K562 (cell line): ENCODE measurements around the gene ATXN7. TPM values are rescaled to one million over a fixed set of nuclear protein-coding genes. Genes with fewer than 3 reads are reported as not detected.

Experiments
- ATAC-seq: fragments of 200-7000 bp; cut with Tn5 transposase; 3 replicates; pipeline ENCODE4 v1.9.1; 2020; ENCODE audit warnings: moderate library complexity
- BruUV-seq: library from RNA; stranded (reverse); fragments of 400-500 nt; replicated peaks from 2 replicates; lab custom pipeline; 2021; lab: Mats Ljungman, UMichigan
- CTCF ChIA-PET: fragments of 300-600 bp; formaldehyde crosslinking; extraction: SDS; loops from one replicate; lab custom pipeline; 2021; ENCODE audit warnings: low intra/inter-chr PET ratio; lab: Yijun Ruan, JAX
- POLR2A ChIA-PET: fragments of 300-600, 350-650 bp; sonication (Branson Sonifier 250); formaldehyde crosslinking; extraction: SDS; loops from one replicate; lab custom pipeline; 2021; ENCODE audit warnings: antibody characterized with exemption, inconsistent platforms; lab: Yijun Ruan, JAX
- DNase-seq, 4 experiments: peaks; one replicate each; pipeline versions ENCODE4 v3.0.0 to v3.0.0-alpha.2; 2011 to 2018; ENCODE audit warnings: low spot score in 3 of 4, mixed read lengths in 3 of 4; ENCODE audit errors: extremely low read depth in 1 of 4
- FAIRE-seq: peaks from 2 replicates; lab custom pipeline; 2011; peaks lifted over from hg19 to GRCh38; lab: Jason Lieb, UNC
- H2AFZ ChIP-seq: 2 replicates; pipeline ENCODE4 v1.6.0; 2011; ENCODE audit warnings: low read depth, low read length, control low read depth, inconsistent platforms
- H3K27ac ChIP-seq: fragments of 200-600 bp; 3 replicates; pipeline ENCODE4 v1.8.0; 2011; ENCODE audit warnings: low read depth, mild to moderate bottlenecking, control low read depth, inconsistent platforms, low read length, moderate library complexity, mixed read lengths; ENCODE audit errors: extremely low read depth
- H3K27me3 ChIP-seq, 2 experiments: fragments of 300-600 bp in 1 of 2; 2 replicates in 1 of 2; 3 replicates in 1 of 2; pipeline versions ENCODE4 v1.6.0 to v1.8.0; 2011; ENCODE audit warnings: inconsistent platforms in 2 of 2, low read length in 2 of 2, mild to moderate bottlenecking in 1 of 2, mixed read lengths in 1 of 2, moderate library complexity in 1 of 2; ENCODE audit not compliant: control insufficient read depth in 2 of 2, insufficient read depth in 2 of 2
- H3K36me3 ChIP-seq: fragments of 300-600 bp; 3 replicates; pipeline ENCODE4 v1.8.0; 2011; ENCODE audit warnings: mild to moderate bottlenecking, low read length, inconsistent platforms; ENCODE audit not compliant: control insufficient read depth, insufficient read depth
- H3K4me1 ChIP-seq, 2 experiments: fragments of 200-600 bp in 1 of 2; replicated peaks in 1 of 2; 2 replicates in 1 of 2; 3 replicates in 1 of 2; pipeline versions ENCODE4 v1.5.1 to v1.8.0; 2011; ENCODE audit warnings: inconsistent platforms in 2 of 2, low read length in 2 of 2, mild to moderate bottlenecking in 1 of 2, mixed read lengths in 1 of 2, moderate library complexity in 1 of 2; ENCODE audit not compliant: control insufficient read depth in 2 of 2, insufficient read depth in 2 of 2
- H3K4me2 ChIP-seq: 2 replicates; pipeline ENCODE4 v1.6.1; 2011; ENCODE audit warnings: low read length, control low read depth, inconsistent platforms, mixed read lengths; ENCODE audit not compliant: insufficient read depth
- H3K4me3 ChIP-seq: fragments of 200-600 bp; sonication (generic), shearing (Covaris generic); 2 replicates; pipeline ENCODE4 v1.5.1; 2016; ENCODE audit warnings: control low read depth, inconsistent platforms
- H3K79me2 ChIP-seq: fragments of 200-600 bp; 3 replicates; pipeline ENCODE4 v1.8.0; 2011; ENCODE audit warnings: low read length, inconsistent platforms; ENCODE audit not compliant: control insufficient read depth, insufficient read depth
- H3K9ac ChIP-seq, 2 experiments: 2 replicates each; pipeline versions ENCODE4 v1.6.0 to v1.6.1; 2011; ENCODE audit warnings: low read depth in 2 of 2, low read length in 2 of 2, control low read depth in 1 of 2, inconsistent platforms in 1 of 2, mild to moderate bottlenecking in 1 of 2, mixed read lengths in 1 of 2; ENCODE audit not compliant: insufficient read depth in 1 of 2
- H3K9me1 ChIP-seq: one replicate; pipeline ENCODE4 v1.6.0; 2011; ENCODE audit warnings: inconsistent platforms, mild to moderate bottlenecking, low read length, moderate library complexity; ENCODE audit not compliant: control insufficient read depth, insufficient read depth
- H3K9me3 ChIP-seq: replicated peaks from 2 replicates; pipeline ENCODE4 v1.5.1; 2011; ENCODE audit warnings: low read depth, low read length, inconsistent platforms; ENCODE audit not compliant: control insufficient read depth, insufficient read depth
- H4K20me1 ChIP-seq: replicated peaks from 2 replicates; pipeline ENCODE4 v1.6.1; 2011; ENCODE audit warnings: low read length, inconsistent platforms, mixed read lengths; ENCODE audit not compliant: control insufficient read depth, insufficient read depth
- IFI16 ChIP-seq: fragments of 250-450 bp; sonication (Bioruptor Pico); IDR thresholded peaks from 2 replicates; pipeline ENCODE4 v2.1.2; 2022; ENCODE audit warnings: mild to moderate bottlenecking, inconsistent platforms
- ZNF282 ChIP-seq: sonication (generic); formaldehyde crosslinking; IDR thresholded peaks from 2 replicates; pipeline ENCODE4 v1.8.1; 2023; ENCODE audit warnings: missing genetic modification reagents
- WGBS: fragments of 100-300 bp; shearing (Covaris generic); methylation state at CpG from one replicate; pipeline ENCODE4 v1.1.6; 2016; ENCODE audit warnings: low coverage, mixed read lengths; ENCODE audit not compliant: insufficient coverage; ENCODE audit errors: missing lambda C conversion rate; 5-methylcytosine and 5-hydroxymethylcytosine counted together
- in situ Hi-C: fragments of 300-500 bp; cut with MboI; formaldehyde crosslinking; loops from 4 replicates; pipeline ENCODE4 v1.15.0; 2018; ENCODE audit warnings: inconsistent platforms, mixed read lengths
- intact Hi-C: fragments of 100-400 bp; cut with micrococcal nuclease; formaldehyde crosslinking; loops from 2 replicates; pipeline ENCODE4 v1.14.2; 2022
- polyA plus RNA-seq, 8 experiments: library from polyadenylated mRNA; depleted of rRNA in 4 of 8; stranded (reverse) in 5 of 8; unstranded in 3 of 8; fragments of >200 nt; fragmentation: Nextera tagmentation in 2 of 8; fragmentation: Illumina TruSeq in 1 of 8; extraction: Ambion mirVana in 2 of 8; extraction: Trizol in 1 of 8; gene quantifications; 2 replicates each; pipeline versions ENCODE4 v1.2.1 to v1.2.3, GENCODE V29; 2011 to 2014; ENCODE audit warnings: inconsistent platforms in 1 of 8, missing spikeins in 1 of 8
- total RNA-seq, 7 experiments: library from RNA; depleted of rRNA in 6 of 7; stranded (reverse); fragments of >200 nt in 6 of 7; fragmentation: Illumina TruSeq in 2 of 7; extraction: Trizol in 2 of 7; gene quantifications; 2 replicates each; pipeline versions ENCODE4 v1.2.1 to v1.2.3, GENCODE V29; 2011 to 2021; ENCODE audit warnings: low replicate concordance in 1 of 7
- TF ChIP-seq, protein P1 (sequence below): fragments of 250-450 bp; sonication (Bioruptor Pico); IDR thresholded peaks from 2 replicates; pipeline ENCODE4 v1.5.0; 2022; ENCODE audit warnings: mild to moderate bottlenecking
- TF ChIP-seq, protein P2 (sequence below), 3 experiments: fragments of 200-800 bp in 1 of 3; fragments of 250-450 bp in 1 of 3; fragments of 450-650 bp in 1 of 3; sonication (Bioruptor Pico) in 1 of 3; sonication (Bioruptor generic) in 1 of 3; formaldehyde crosslinking in 1 of 3; IDR thresholded peaks; 2 replicates each; pipeline versions ENCODE4 v1.6.1 to v1.8.0; 2016 to 2022; ENCODE audit warnings: mild to moderate bottlenecking in 2 of 3, missing genetic modification characterization in 2 of 3, missing compliant biosample characterization in 1 of 3, moderate library complexity in 1 of 3

The ATXN7 gene
- total and polyA plus RNA-seq, 9 of the 15 experiments (the other 6 are each of a cell fraction or from before 2014, with no cell fraction given): 0.41 to 9.2 (median 6.7) TPM

DNA sequence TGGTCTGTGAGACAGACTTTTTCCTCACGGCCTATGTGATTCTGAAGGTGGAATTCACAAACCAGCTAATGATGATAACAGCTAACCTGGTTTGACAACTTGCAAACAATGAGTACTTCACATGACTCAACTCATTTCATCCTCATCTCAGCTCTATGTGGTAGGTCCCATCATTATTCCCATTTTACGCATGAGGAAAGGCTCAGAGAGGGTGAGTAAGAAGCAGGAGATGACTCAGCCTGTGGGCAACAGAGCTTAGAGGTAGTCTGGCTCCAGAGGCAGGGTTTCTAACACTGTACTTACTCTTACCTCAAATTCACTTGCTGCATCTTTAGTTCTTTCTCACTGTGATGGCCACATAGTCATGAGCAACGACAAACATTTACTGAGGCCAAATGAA lies 185.5 kb downstream of the ATXN7 start:
- DNase-seq (no peak), FAIRE-seq (no peak), ATAC-seq (no peak)
- H3K36me3 ChIP-seq: no peaks in the 10 kb centered on the region
- no peak overlapping the region for H3K4me2 ChIP-seq
- in situ Hi-C loops: no loop called here
- no peaks in the 10 kb centered on the region for H3K79me2 ChIP-seq
- H3K27me3 ChIP-seq: no peaks in the 10 kb centered on the region; a peak in 1 of 5 replicates
- WGBS: 0% methylated on average over 3 of the region's 3 CpGs
- H3K27ac ChIP-seq: no peak overlapping the region
- intact Hi-C loops: no loop called here
- no peaks in the 10 kb centered on the region for H3K9me1 ChIP-seq
- no TSS peak for BruUV-seq
- H2AFZ ChIP-seq: no peak overlapping the region
- H3K4me3 ChIP-seq: no peak overlapping the region
- ChIA-PET CTCF (no interaction called here), POLR2A (interaction anchor here (0.8 kb wide), 1 partner anchor 10 kb away, joined by 3 read pairs; no protein-coding TSS in a partner anchor)
- no peaks in the 10 kb centered on the region for H3K9me3 ChIP-seq
- no peak overlapping the region for H3K9ac ChIP-seq
- H4K20me1 ChIP-seq: no peaks in the 10 kb centered on the region
- no peaks in the 10 kb centered on the region; a peak in 1 of 5 replicates for H3K4me1 ChIP-seq
- TF ChIP-seq ZNF282 (CRISPR knock-in tag): no peak
- TF ChIP-seq, protein P1, sequence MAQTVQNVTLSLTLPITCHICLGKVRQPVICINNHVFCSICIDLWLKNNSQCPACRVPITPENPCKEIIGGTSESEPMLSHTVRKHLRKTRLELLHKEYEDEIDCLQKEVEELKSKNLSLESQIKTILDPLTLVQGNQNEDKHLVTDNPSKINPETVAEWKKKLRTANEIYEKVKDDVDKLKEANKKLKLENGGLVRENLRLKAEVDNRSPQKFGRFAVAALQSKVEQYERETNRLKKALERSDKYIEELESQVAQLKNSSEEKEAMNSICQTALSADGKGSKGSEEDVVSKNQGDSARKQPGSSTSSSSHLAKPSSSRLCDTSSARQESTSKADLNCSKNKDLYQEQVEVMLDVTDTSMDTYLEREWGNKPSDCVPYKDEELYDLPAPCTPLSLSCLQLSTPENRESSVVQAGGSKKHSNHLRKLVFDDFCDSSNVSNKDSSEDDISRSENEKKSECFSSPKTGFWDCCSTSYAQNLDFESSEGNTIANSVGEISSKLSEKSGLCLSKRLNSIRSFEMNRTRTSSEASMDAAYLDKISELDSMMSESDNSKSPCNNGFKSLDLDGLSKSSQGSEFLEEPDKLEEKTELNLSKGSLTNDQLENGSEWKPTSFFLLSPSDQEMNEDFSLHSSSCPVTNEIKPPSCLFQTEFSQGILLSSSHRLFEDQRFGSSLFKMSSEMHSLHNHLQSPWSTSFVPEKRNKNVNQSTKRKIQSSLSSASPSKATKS (CRISPR knock-in tag): no peak
- TF ChIP-seq, all 486 proteins: peak for 0

DNA sequence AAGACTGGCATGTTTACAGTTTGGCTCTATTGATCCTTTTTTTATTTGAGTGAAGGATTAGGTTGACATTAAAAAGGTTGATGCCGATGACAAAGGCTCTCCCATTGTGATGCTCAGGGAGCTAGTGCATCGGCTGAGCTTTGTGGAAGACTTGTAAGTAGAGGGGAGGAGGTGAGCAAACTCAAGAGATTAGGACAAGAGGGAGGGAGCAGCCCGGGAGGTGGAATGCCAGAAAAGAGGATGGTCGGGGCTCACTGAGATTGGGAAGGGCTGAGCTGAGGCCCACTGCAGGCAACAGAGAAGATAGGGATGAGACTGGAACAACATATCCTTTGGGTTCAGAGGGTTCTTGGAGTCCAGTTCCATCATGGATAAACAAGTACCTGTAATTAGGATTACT lies 186.2 kb downstream of the ATXN7 start:
- TF ChIP-seq IFI16 (CRISPR knock-in tag): no peak
- TF ChIP-seq, protein P2, sequence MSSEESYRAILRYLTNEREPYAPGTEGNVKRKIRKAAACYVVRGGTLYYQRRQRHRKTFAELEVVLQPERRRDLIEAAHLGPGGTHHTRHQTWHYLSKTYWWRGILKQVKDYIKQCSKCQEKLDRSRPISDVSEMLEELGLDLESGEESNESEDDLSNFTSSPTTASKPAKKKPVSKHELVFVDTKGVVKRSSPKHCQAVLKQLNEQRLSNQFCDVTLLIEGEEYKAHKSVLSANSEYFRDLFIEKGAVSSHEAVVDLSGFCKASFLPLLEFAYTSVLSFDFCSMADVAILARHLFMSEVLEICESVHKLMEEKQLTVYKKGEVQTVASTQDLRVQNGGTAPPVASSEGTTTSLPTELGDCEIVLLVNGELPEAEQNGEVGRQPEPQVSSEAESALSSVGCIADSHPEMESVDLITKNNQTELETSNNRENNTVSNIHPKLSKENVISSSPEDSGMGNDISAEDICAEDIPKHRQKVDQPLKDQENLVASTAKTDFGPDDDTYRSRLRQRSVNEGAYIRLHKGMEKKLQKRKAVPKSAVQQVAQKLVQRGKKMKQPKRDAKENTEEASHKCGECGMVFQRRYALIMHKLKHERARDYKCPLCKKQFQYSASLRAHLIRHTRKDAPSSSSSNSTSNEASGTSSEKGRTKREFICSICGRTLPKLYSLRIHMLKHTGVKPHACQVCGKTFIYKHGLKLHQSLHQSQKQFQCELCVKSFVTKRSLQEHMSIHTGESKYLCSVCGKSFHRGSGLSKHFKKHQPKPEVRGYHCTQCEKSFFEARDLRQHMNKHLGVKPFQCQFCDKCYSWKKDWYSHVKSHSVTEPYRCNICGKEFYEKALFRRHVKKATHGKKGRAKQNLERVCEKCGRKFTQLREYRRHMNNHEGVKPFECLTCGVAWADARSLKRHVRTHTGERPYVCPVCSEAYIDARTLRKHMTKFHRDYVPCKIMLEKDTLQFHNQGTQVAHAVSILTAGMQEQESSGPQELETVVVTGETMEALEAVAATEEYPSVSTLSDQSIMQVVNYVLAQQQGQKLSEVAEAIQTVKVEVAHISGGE (CRISPR knock-in tag; IDR thresholded peaks at IDR 0.05): peak in 1 of 3 experiments; percentile 64; a peak in 2 of 6 replicates
- TF ChIP-seq, all 486 proteins: peak for 1
- no peak overlapping the region for H2AFZ ChIP-seq
- no peak for DNase-seq
- H3K4me3 ChIP-seq: no peak overlapping the region
- no peaks in the 10 kb centered on the region; a peak in 1 of 5 replicates for H3K27me3 ChIP-seq
- no peak for FAIRE-seq
- H3K9me3 ChIP-seq: no peaks in the 10 kb centered on the region
- 0% methylated on average over 4 of the region's 4 CpGs for WGBS
- no peak overlapping the region for H3K9ac ChIP-seq
- no peaks in the 10 kb centered on the region for H3K36me3 ChIP-seq
- H4K20me1 ChIP-seq: no peaks in the 10 kb centered on the region
- no peaks in the 10 kb centered on the region; a peak in 1 of 5 replicates for H3K4me1 ChIP-seq
- intact Hi-C loops: no loop called here
- POLR2A ChIA-PET: no interaction called here
- CTCF ChIA-PET: no interaction called here
- H3K9me1 ChIP-seq: no peaks in the 10 kb centered on the region
- ATAC-seq: no peak
- in situ Hi-C loops: no loop called here
- no peak overlapping the region for H3K4me2 ChIP-seq
- no TSS peak for BruUV-seq
- no peak overlapping the region for H3K27ac ChIP-seq
- H3K79me2 ChIP-seq: no peaks in the 10 kb centered on the region
